GM20000 (cell line): ENCODE results near the gene GABBR1.
"Not testable (repeated sequence)": the region's sequence is repeated elsewhere in the genome, so short reads cannot be mapped to it uniquely, and the experiment has no call there.

Experiments used
- DNase-seq: peaks from one replicate; pipeline ENCODE4 v3.0.0; 2012; ENCODE audit warnings: low spot score
- CTCF ChIP-seq: IDR thresholded peaks from 2 replicates; pipeline ENCODE4 v1.5.1; 2012; ENCODE audit warnings: mild to moderate bottlenecking, control low read depth; ENCODE audit errors: extremely low read depth, missing control alignments

Gene GABBR1

GRCh38 chr6:29675561-29675960 is 42.6 kb upstream of the GABBR1 start:
- no peak for TF ChIP-seq CTCF
- no peak for DNase-seq

- no peak for TF ChIP-seq CTCF
- DNase-seq, result no peak
Measured at GRCh38 chr6:29674008-29674407, 41.0 kb upstream of the GABBR1 start.

GRCh38 chr6:29673161-29673560 is 40.2 kb upstream of the GABBR1 start:
- no peak for TF ChIP-seq CTCF
- no peak for DNase-seq

- DNase-seq, result not testable (repeated sequence)
Measured at GRCh38 chr6:29672116-29672515, 39.1 kb upstream of the GABBR1 start.

GRCh38 chr6:29671026-29671425 is 38.0 kb upstream of the GABBR1 start:
- TF ChIP-seq CTCF, result no peak
- DNase-seq, result no peak

- TF ChIP-seq CTCF, result no peak
- no peak for DNase-seq
Measured at GRCh38 chr6:29667158-29667557, 34.2 kb upstream of the GABBR1 start.

- no peak for TF ChIP-seq CTCF
- DNase-seq, result no peak
Measured at GRCh38 chr6:29666826-29667130, 33.8 kb upstream of the GABBR1 start.

GRCh38 chr6:29665942-29666825 is 33.2 kb upstream of the GABBR1 start:
- DNase-seq, result no peak
- TF ChIP-seq CTCF, result no peak
